SK-N-MC (cell line): Measurements from ENCODE around the gene SPATA20.

Experiments used
- EZH2 ChIP-seq: fragments of 200-600 bp; sonication (generic); IDR thresholded peaks from one replicate; pipeline ENCODE4 v1.6.1; 2017; ENCODE audit warnings: antibody characterized with exemption
- FOXP2 ChIP-seq: optimal IDR thresholded peaks from 2 replicates; pipeline ENCODE3; 2011; ENCODE audit warnings: mild to moderate bottlenecking, moderate library complexity; ENCODE audit not compliant: insufficient read depth; ENCODE audit errors: extremely low read length, control extremely low read depth
- POLR2AphosphoS5 ChIP-seq: IDR thresholded peaks from 2 replicates; pipeline ENCODE4 v1.6.1; 2012; ENCODE audit warnings: mild to moderate bottlenecking, low read depth, low read length, borderline replicate concordance

- TF ChIP-seq POLR2AphosphoS5 (no peak), EZH2 (no peak), FOXP2 (no peak)
Measured at GRCh38 chr17:50583641-50584040, 36.7 kb downstream of the SPATA20 start.
